WTC11 (cell line): Measurements from ENCODE around the gene NOTCH2. TPM values are rescaled to one million over a fixed set of nuclear protein-coding genes. Genes with fewer than 3 reads are reported as not detected.

Experiments used
- ATAC-seq: fragments of 200-7000 bp; cut with Tn5 transposase; 2 replicates; pipeline ENCODE4 v1.10.0; 2021; ENCODE audit warnings: mild to moderate bottlenecking, moderate library complexity
- CTCF ChIA-PET: fragments of 300-600 bp; sonication (Branson Sonifier 250); formaldehyde crosslinking; loops from one replicate; lab custom pipeline; 2021; ENCODE audit warnings: antibody characterized with exemption; lab: Charles Lee
- POLR2A ChIA-PET: fragments of 350-600 bp; sonication (Branson Sonifier 250); formaldehyde crosslinking; loops from one replicate; lab custom pipeline; 2021; ENCODE audit warnings: antibody characterized with exemption; lab: Charles Lee
- DNase-seq: peaks from one replicate; pipeline ENCODE4 v3.0.0; 2021; ENCODE audit warnings: low spot score
- H3K27ac Mint-ChIP-seq: 2 replicates; pipeline ENCODE4 v1.8.0; 2021; ENCODE audit warnings: mixed read lengths
- H3K27me3 Mint-ChIP-seq: 2 replicates; pipeline ENCODE4 v1.8.0; 2021; ENCODE audit warnings: low read depth, mild to moderate bottlenecking, moderate library complexity, mixed read lengths
- H3K36me3 Mint-ChIP-seq: 2 replicates; pipeline ENCODE4 v1.8.0; 2021; ENCODE audit warnings: mixed read lengths
- H3K4me1 Mint-ChIP-seq: 2 replicates; pipeline ENCODE4 v1.8.0; 2022; ENCODE audit warnings: mixed read lengths
- H3K4me3 Mint-ChIP-seq: 2 replicates; pipeline ENCODE4 v1.8.0; 2021; ENCODE audit warnings: mild to moderate bottlenecking, moderate library complexity, mixed read lengths
- H3K9me3 Mint-ChIP-seq: 2 replicates; pipeline ENCODE4 v1.8.0; 2021; ENCODE audit warnings: mixed read lengths
- CBFB ChIP-seq: sonication (generic); formaldehyde crosslinking; IDR thresholded peaks from 2 replicates; pipeline ENCODE4 v1.8.1; 2022; ENCODE audit warnings: mild to moderate bottlenecking, low read depth, missing genetic modification reagents
- EMX1 ChIP-seq: fragments of 250-450 bp; sonication (Bioruptor Pico); IDR thresholded peaks from 2 replicates; pipeline ENCODE4 v1.8.0; 2021; ENCODE audit warnings: mild to moderate bottlenecking
- FOXJ3 ChIP-seq: sonication (generic); formaldehyde crosslinking; IDR thresholded peaks from 2 replicates; pipeline ENCODE4 v1.9.0; 2021; ENCODE audit warnings: missing genetic modification reagents, mild to moderate bottlenecking, borderline replicate concordance
- GABPB1 ChIP-seq: sonication (generic); formaldehyde crosslinking; IDR thresholded peaks from 2 replicates; pipeline ENCODE4 v1.8.1; 2023; ENCODE audit warnings: mild to moderate bottlenecking, missing genetic modification reagents
- HMGA2 ChIP-seq: fragments of 250-450 bp; sonication (Bioruptor Pico); IDR thresholded peaks from 2 replicates; pipeline ENCODE4 v1.4.0; 2021; ENCODE audit warnings: mild to moderate bottlenecking, moderate library complexity
- IRF1 ChIP-seq: sonication (generic); formaldehyde crosslinking; IDR thresholded peaks from 2 replicates; pipeline ENCODE4 v1.8.0; 2023; ENCODE audit warnings: missing genetic modification reagents
- MYBL2 ChIP-seq: sonication (generic); formaldehyde crosslinking; IDR thresholded peaks from 2 replicates; pipeline ENCODE4 v1.8.1; 2023; ENCODE audit warnings: mild to moderate bottlenecking, moderate library complexity, missing genetic modification reagents
- NFYB ChIP-seq: sonication (generic); formaldehyde crosslinking; conservative IDR thresholded peaks from 2 replicates; pipeline ENCODE4 v1.8.0; 2022; ENCODE audit warnings: low read depth, missing genetic modification reagents
- NR2C2 ChIP-seq: sonication (generic); formaldehyde crosslinking; IDR thresholded peaks from 2 replicates; pipeline ENCODE4 v1.8.0; 2022; ENCODE audit warnings: mild to moderate bottlenecking, missing genetic modification reagents
- NR3C1 ChIP-seq: sonication (generic); formaldehyde crosslinking; conservative IDR thresholded peaks from 2 replicates; pipeline ENCODE4 v1.8.1; 2023; ENCODE audit warnings: low read depth, mild to moderate bottlenecking, missing genetic modification reagents
- PREB ChIP-seq: sonication (generic); formaldehyde crosslinking; IDR thresholded peaks from 2 replicates; pipeline ENCODE4 v1.8.1; 2022; ENCODE audit warnings: mild to moderate bottlenecking, missing genetic modification reagents, moderate library complexity, borderline replicate concordance
- RELA ChIP-seq: sonication (generic); formaldehyde crosslinking; IDR thresholded peaks from 2 replicates; pipeline ENCODE4 v1.8.1; 2022; ENCODE audit warnings: missing genetic modification reagents, mild to moderate bottlenecking, borderline replicate concordance
- TCF7 ChIP-seq: sonication (generic); formaldehyde crosslinking; IDR thresholded peaks from 2 replicates; pipeline ENCODE4 v1.8.0; 2022; ENCODE audit warnings: mild to moderate bottlenecking, low read depth, missing genetic modification reagents, moderate library complexity
- TEAD1 ChIP-seq: sonication (generic); formaldehyde crosslinking; IDR thresholded peaks from 2 replicates; pipeline ENCODE4 v1.8.0; 2022; ENCODE audit warnings: mild to moderate bottlenecking, missing genetic modification reagents
- USF2 ChIP-seq: sonication (generic); formaldehyde crosslinking; IDR thresholded peaks from 2 replicates; pipeline ENCODE4 v1.8.1; 2023; ENCODE audit warnings: mild to moderate bottlenecking, missing genetic modification reagents, moderate library complexity
- ZSCAN18 ChIP-seq: fragments of 250-450 bp; sonication (Bioruptor Pico); IDR thresholded peaks from 2 replicates; pipeline ENCODE4 v2.1.2; 2022; ENCODE audit warnings: mild to moderate bottlenecking, moderate library complexity
- total RNA-seq: library from RNA; stranded (reverse); gene quantifications from 3 replicates; pipeline ENCODE4 v1.2.3, GENCODE V29; 2021
- TF ChIP-seq, protein P1 (sequence below): sonication (generic); formaldehyde crosslinking; IDR thresholded peaks from 2 replicates; pipeline ENCODE4 v1.8.1; 2022; ENCODE audit warnings: missing genetic modification reagents, borderline replicate concordance
- TF ChIP-seq, protein P2 (sequence below): fragments of 250-450 bp; sonication (Bioruptor Pico); conservative IDR thresholded peaks from 2 replicates; pipeline ENCODE4 v1.9.0; 2021; ENCODE audit warnings: mild to moderate bottlenecking
- TF ChIP-seq, protein P3 (sequence below): fragments of 200-600 bp; IDR thresholded peaks from 2 replicates; pipeline ENCODE4 v1.8.0; 2022; ENCODE audit warnings: antibody characterized with exemption

NOTCH2 gene
- total RNA-seq, 1 experiment from 2014 or later: 60.9 TPM

GRCh38 chr1:119915517-119915916 lies 153.9 kb downstream of the NOTCH2 start:
- POLR2A ChIA-PET: no interaction called here
- no peak for ATAC-seq
- no peak for TF ChIP-seq CBFB (CRISPR knock-in tag)
- no peak for TF ChIP-seq HMGA2 (CRISPR knock-in tag)
- no peak for TF ChIP-seq IRF1
- TF ChIP-seq, all 79 proteins: peak for 0
- no peak for DNase-seq
- Mint-ChIP-seq H3K4me1 (peaks cover 5% of the 10 kb centered on the region), H3K27ac (no peak overlapping the region), H3K9me3 (no peaks in the 10 kb centered on the region), H3K4me3 (no peak overlapping the region), H3K27me3 (no peaks in the 10 kb centered on the region), H3K36me3 (peaks cover 51% of the 10 kb centered on the region)
- CTCF ChIA-PET: interaction anchor here (1.1 kb wide), 1 partner anchor 19 kb away, joined by 4 read pairs; the partner anchor contains the start of gene ADAM30

DNA sequence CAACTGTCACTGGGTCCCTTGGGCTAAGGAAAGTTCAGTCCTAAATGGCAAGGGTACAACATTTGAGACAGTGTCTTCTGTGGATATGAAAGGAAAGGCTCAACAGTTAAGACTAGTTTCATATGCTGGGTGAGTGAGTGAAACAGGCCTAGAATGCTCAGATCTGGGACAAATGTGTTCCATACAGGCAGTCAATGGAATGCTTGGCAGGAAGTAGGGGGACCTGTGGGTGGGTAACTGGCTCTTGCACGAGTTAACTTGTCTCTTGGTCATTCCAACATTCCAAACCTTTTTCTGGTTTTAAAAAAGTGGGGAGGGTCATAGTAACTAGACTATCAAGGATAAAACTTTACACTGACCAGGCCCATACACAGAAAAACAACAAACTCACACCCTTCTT lies 155.4 kb downstream of the NOTCH2 start:
- H3K27ac Mint-ChIP-seq: no peak overlapping the region
- no peak for DNase-seq
- TF ChIP-seq CBFB (CRISPR knock-in tag): no peak
- TF ChIP-seq ZSCAN18: no peak
- no peak for TF ChIP-seq RELA
- no peak for TF ChIP-seq NR2C2 (CRISPR knock-in tag)
- TF ChIP-seq EMX1 (CRISPR knock-in tag): no peak
- TF ChIP-seq, protein P1, sequence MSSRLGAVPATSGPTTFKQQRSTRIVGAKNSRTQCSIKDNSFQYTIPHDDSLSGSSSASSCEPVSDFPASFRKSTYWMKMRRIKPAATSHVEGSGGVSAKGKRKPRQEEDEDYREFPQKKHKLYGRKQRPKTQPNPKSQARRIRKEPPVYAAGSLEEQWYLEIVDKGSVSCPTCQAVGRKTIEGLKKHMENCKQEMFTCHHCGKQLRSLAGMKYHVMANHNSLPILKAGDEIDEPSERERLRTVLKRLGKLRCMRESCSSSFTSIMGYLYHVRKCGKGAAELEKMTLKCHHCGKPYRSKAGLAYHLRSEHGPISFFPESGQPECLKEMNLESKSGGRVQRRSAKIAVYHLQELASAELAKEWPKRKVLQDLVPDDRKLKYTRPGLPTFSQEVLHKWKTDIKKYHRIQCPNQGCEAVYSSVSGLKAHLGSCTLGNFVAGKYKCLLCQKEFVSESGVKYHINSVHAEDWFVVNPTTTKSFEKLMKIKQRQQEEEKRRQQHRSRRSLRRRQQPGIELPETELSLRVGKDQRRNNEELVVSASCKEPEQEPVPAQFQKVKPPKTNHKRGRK (CRISPR knock-in tag): no peak
- TF ChIP-seq TCF7 (CRISPR knock-in tag): no peak
- TF ChIP-seq PREB (CRISPR knock-in tag): no peak
- TF ChIP-seq USF2: no peak
- TF ChIP-seq, protein P2, sequence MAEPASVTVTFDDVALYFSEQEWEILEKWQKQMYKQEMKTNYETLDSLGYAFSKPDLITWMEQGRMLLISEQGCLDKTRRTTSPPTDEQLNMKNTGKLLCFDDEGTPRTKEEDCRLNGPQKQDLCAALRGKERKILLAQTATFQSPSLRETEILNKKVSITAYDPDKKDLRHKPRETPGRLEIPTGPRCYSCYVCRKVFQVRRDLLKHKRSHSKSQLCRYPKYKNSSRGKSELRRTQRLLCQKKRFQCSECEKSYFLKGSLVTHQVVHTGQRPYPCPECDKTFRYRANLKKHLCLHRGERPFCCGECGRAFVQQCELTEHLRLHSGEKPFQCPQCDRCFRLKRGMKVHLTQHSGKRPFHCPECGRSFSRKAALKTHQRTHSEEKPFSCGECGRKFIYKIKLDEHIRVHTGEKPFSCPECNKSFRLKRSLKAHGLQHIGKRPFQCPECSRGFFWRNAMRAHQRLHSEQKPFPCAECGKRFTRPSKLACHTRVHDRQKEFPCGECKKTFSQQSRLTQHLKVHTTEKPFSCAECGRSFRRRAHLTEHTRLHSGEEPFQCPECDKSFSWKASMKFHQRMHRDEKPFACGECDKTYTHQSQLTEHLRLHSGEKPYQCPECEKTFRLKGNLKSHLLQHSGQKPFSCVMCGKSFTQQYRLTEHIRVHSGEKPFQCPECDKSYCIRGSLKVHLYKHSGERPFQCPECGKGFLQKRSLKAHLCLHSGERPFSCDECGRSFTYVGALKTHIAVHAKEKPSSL: no peak
- no peak for TF ChIP-seq FOXJ3 (CRISPR knock-in tag)
- TF ChIP-seq, protein P3, sequence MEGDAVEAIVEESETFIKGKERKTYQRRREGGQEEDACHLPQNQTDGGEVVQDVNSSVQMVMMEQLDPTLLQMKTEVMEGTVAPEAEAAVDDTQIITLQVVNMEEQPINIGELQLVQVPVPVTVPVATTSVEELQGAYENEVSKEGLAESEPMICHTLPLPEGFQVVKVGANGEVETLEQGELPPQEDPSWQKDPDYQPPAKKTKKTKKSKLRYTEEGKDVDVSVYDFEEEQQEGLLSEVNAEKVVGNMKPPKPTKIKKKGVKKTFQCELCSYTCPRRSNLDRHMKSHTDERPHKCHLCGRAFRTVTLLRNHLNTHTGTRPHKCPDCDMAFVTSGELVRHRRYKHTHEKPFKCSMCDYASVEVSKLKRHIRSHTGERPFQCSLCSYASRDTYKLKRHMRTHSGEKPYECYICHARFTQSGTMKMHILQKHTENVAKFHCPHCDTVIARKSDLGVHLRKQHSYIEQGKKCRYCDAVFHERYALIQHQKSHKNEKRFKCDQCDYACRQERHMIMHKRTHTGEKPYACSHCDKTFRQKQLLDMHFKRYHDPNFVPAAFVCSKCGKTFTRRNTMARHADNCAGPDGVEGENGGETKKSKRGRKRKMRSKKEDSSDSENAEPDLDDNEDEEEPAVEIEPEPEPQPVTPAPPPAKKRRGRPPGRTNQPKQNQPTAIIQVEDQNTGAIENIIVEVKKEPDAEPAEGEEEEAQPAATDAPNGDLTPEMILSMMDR: no peak
- no peak for TF ChIP-seq NFYB (CRISPR knock-in tag)
- no peak for TF ChIP-seq MYBL2 (CRISPR knock-in tag)
- TF ChIP-seq NR3C1 (CRISPR knock-in tag): no peak
- TF ChIP-seq GABPB1: no peak
- no peak for TF ChIP-seq TEAD1 (CRISPR knock-in tag)
- TF ChIP-seq, all 79 proteins: peak for 0
- H3K4me1 Mint-ChIP-seq: peaks cover 11% of the 10 kb centered on the region
- H3K27me3 Mint-ChIP-seq: no peaks in the 10 kb centered on the region
- no peaks in the 10 kb centered on the region for H3K9me3 Mint-ChIP-seq
- ChIA-PET POLR2A (no interaction called here), CTCF (no interaction called here)
- H3K4me3 Mint-ChIP-seq: no peak overlapping the region
- peaks cover 45% of the 10 kb centered on the region for H3K36me3 Mint-ChIP-seq
- ATAC-seq: no peak
